Dermis blood vessel endothelial cell (primary cell): ENCODE measurements around the gene RHPN2. TPM values are rescaled to one million over a fixed set of nuclear protein-coding genes. Genes with fewer than 3 reads are reported as not detected.

ENCODE experiments used
- DNase-seq: peaks from one replicate; pipeline ENCODE4 v3.0.0; 2010
- total RNA-seq: library from RNA; depleted of rRNA; stranded (reverse); fragments of >200 nt; gene quantifications from 2 replicates; pipeline ENCODE4 v1.2.3, GENCODE V29; 2014

RHPN2 gene
- total RNA-seq, result 8.0 and 13.4 TPM in 2 replicates

DNA sequence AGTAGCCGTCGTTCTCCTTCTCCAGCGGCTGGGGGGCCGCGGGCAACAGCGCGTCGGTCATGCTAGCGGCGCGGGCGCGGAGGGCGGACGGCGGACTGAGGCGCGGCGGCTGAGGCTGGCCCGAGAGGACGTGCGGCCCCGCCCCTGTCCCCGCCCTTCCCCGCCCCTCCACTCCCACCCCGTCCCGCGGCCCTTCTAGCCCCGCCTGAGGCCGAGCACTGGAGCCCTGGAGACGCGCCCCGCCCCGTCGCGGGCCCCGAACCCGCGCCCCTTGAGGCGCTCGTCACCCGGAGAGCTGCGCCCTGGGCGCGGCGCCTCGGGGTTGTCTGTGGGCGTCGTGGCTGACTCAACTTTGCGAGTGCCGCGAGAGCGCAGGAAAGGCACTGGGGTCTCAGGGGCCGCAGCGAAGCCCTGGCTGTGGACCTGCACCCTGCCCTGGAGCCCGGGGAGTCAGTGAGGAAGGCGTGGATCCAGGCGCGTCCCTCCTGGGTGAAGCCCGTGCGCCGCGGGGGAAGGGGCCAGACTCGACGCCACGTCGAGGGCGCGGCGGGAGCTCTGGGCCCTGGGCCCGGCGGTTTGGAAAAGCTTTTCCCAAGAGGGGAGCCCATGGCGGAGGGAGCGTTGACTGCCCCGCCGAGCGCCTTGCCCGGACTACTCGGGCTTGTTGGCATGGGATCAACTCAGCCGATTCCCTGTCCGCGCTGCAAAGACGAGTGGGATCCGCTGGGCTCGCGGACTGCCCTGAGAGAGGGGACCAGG, at the start of gene RHPN2:
Gene RHPN2, minus strand, starts transcription at position 97 of the 759 bp plus-strand sequence. Its CDS starts 36 bp downstream, at position 61.
- DNase-seq, result peak; percentile 59

GRCh38 chr19:33114312-33114711, 49.6 kb upstream of the RHPN2 start:
- no peak for DNase-seq

DNA sequence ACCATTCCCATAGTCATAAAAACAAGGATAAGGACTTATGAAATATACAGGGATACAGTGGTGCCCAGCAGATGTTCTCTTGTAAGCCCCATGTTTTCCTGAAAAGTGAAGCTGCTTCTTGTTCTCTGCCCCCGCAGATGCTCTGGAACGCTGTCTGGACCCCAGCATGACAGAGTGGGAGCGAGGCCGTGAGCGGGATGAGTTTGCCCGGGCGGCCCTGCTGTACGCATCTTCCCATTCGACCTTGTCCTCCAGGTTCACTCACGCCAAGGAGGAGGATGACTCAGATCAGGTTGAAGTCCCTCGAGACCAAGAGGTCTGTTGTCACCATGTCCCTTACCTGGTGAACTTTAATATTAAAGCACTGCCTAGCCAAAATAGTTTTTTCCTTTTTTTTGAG, 46.9 kb upstream of the RHPN2 start:
- no peak for DNase-seq

- peak; percentile 44 for DNase-seq
Observed at GRCh38 chr19:33110137-33110910, 45.6 kb upstream of the RHPN2 start.

- DNase-seq, result no peak
Observed at GRCh38 chr19:33108161-33108560, 43.5 kb upstream of the RHPN2 start.

- DNase-seq, result no peak
Observed at GRCh38 chr19:33102893-33103292, 38.2 kb upstream of the RHPN2 start.

- DNase-seq, result no peak
Observed at GRCh38 chr19:33100894-33101644, 36.4 kb upstream of the RHPN2 start.

GRCh38 chr19:33098055-33098534, 33.4 kb upstream of the RHPN2 start:
- no peak for DNase-seq

DNA sequence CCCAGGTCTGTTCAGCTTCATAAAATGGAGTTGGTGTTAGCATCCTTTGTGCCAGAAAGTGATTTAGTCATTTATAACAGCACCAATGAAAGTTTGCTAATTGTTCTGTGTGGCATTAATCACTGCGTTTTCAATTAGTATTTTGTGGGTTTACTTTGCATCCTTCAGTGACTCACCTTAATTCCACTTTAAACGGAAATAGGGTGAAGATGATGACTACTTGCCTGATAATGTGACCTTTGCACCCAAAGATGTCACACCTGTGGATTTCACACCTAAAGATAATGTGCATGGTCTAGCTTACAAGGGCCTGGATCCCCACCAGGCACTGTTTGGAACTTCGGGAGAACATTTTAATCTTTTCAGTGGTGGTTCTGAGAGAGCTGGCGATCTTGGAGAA, 31.3 kb upstream of the RHPN2 start:
- DNase-seq, result no peak

DNA sequence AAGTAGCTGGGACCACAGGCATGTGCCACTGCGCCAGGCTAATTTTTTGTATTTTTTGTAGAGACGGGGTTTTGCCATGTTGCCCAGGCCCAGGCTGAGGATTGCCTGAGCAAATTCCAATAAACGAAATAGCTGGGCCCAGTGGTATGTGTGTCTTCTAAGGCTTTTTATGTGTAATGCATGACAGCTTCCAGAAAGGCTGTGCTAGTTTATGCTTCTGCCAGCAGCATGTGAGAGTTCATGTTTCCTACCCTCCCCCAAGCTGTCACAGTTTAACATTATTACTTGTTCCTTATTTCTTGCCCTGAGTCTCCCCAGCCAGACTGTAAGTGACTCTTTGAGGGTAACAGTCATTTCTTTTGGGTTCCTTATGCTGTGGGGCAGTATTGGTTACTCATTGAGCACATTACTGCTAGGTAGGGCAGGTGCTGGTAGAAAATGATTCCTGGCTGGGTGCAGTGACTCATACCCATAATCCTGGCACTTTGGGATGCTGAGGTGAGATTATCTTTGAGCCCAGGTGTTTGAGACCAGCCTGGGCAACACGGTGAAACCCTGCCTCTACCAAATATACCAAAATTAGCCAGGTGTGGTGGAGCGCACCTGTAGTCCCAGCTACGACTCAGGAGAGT, 29.9 kb upstream of the RHPN2 start:
- DNase-seq, result no peak

GRCh38 chr19:33093420-33094210, 28.9 kb upstream of the RHPN2 start:
- DNase-seq, result no peak

DNA sequence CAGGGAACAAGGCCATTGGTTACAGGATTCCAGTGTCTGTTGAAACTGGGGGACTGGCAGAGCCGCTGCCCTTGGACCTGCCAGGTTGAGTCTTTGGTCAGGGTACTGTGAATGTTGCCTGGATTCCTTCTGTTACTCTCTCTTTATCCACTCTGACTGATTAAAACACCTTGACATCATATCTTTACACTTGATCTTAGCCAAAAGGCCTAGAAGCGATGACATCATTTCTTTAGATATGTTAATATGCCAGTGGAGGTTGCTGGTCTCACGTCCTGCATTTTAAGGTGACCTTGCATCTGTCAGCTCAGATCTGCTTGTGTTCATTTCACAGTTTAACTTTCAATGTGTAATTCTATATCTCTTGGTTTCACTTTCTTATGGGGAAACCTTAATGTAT, 25.5 kb upstream of the RHPN2 start:
- no peak for DNase-seq

DNA sequence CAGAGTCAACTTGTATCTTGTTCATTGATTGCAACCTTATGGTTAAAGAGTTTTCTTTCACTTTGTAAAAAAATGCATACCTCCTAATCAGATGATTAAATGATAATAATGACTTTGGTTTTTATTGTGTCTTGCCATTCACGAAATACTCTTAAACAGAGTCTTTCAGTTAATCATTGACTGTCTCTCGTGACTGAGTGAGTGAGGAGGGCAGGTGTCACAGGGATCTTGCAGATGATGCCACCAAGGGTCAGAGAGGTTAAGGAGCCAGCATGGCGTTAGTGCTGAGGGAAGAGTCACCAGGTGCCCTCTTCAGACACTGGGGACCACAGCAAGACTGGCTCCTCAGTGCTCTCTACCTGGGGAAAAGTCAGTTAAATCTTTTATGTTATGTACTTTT, 24.3 kb upstream of the RHPN2 start:
- DNase-seq, result no peak

DNA sequence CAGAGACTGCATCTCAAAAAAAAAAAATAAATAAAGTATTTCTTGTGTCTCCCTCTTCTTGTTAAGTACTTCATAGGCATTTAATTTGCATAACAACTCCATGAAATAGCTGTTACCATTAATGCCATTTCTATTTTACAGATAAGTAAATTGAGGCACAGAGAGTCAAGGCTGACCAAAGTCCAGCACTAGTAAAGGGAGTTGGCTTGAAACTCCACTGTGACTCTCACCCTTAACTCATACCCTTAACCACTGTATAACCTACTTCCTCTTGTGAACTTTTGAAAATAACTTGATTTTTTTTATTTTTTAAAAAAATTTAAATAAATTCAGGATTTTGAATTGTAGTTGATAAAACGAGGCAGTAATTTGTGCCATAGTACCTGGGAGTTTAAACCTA, 22.3 kb upstream of the RHPN2 start:
- DNase-seq, result no peak

DNA sequence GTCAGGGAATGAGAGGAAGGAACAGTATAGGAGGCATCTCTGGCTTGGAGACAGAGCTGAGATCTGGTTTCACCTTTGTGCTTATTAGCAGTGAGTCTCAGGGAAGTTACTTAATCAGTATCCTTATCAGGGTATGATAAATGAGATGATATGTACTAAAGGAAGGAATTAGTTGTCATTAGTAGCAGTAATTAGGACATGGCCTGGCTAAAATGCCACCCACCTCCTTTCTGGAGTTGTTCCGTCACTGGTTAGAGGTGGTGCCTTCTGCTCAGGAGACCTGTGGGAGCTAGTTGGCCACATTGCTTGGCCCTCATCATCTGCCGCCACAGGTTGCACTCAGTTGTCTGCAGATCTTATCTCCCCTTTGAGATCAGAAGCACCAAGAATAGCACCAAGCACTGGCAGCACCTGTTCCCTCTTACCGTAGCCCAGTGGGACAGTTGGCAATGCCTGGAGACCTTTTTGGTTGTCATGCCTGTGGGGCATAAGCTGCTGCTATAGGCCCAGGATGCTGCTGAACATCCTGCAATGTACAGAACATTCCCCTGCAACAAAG, 21.0 kb upstream of the RHPN2 start:
- DNase-seq, result no peak

DNA sequence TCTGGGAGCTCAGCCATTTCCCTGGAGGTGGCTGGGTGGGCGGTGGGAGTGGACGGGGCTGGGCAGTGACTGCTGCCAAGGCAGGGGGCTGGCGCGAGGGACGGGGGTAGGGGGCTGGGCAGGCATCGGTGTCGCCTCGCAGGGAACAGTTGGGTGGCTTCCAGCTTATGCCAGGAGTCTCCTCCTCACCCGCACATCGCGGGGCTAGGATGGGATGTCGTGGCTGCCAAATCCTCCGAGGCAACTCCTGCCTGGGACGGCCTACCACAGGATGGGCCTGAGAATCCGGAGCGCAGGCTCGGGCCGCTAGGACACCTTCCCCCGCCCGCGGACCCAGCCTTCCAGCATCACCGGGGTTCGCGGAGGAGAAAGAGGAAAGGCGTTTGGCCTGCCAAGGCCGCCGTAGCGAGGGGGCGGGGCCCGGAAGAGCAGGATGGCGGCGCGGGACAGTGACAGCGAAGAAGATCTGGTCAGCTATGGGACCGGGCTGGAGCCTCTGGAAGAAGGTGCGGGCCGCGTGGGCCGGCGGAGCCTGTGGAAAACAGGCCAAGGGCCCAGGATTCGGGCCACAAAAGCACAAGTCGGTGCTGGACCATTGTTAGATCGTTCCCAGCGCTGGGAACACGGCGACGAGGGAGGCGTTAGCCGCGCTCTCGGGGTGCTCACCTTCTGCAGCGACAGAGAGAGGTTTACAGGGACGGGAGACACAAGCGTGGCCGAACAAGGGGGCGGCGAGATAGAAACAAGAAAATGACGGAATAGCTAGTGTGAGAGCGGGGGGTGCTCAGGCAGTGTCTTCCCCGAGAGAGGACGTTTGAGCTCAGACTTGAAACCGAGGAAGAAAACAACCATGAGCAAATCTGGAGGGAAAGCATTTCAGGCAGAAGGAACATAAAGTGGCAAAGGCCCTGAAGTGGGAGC, 16.3 kb upstream of the RHPN2 start, which contains the start of gene GPATCH1:
Gene GPATCH1, plus strand, starts transcription at position 421 of the 921 bp plus-strand sequence. Its CDS starts 13 bp downstream, at position 434.
- peak; percentile 89 for DNase-seq

DNA sequence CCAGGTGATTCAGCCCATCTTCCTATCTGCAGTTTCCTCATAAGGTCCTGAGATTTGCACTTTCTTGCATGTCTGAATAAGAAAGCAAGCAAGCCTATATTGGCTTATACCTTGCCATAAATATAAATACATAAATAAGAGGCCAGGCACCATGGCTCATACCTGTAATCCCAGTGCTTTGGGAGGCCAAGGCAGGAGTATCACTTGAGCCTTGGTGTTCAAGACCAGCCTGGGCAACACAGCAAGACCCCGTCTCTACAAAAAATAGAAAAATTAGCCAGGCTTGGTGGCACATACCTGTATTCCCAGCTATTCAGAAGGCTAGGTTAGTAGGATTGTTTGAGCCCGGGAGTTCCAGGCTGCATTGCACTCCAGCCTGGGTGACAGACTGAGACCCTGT, 10.8 kb upstream of the RHPN2 start:
- DNase-seq, result no peak

GRCh38 chr19:33071887-33072286, 7.2 kb upstream of the RHPN2 start:
- DNase-seq, result peak; percentile 37

- DNase-seq, result no peak
Observed at GRCh38 chr19:33067121-33067520, 2.4 kb upstream of the RHPN2 start.

- no peak for DNase-seq
Observed at GRCh38 chr19:33066543-33066942, 1.9 kb upstream of the RHPN2 start.
